Naive thymus-derived CD4-positive, alpha-beta T cell (primary cell): ENCODE measurements around the gene SLFNL1. TPM values are rescaled to one million over a fixed set of nuclear protein-coding genes. Genes with fewer than 3 reads are reported as not detected.

Source experiments
- ATAC-seq: fragments of 150-1000 bp; cut with Tn5 transposase; 2 replicates; pipeline ENCODE4 v1.10.0; 2021; ENCODE audit warnings: mild to moderate bottlenecking, moderate library complexity
- CTCF ChIA-PET: fragments of 350-600 bp; sonication (Branson Sonifier 250); formaldehyde crosslinking; loops from one replicate; lab custom pipeline; 2021; ENCODE audit warnings: antibody characterized with exemption; lab: Charles Lee
- POLR2A ChIA-PET: fragments of 350-600 bp; sonication (Branson Sonifier 250); formaldehyde crosslinking; loops from one replicate; lab custom pipeline; 2021; ENCODE audit warnings: antibody characterized with exemption, inconsistent platforms; lab: Charles Lee
- DNase-seq, 9 donors: peaks; one replicate each; pipeline versions ENCODE4 v3.0.0 to v3.0.0-alpha.2; 2020 to 2022; ENCODE audit warnings: mixed read lengths in 1 of 9
- H3K27ac ChIP-seq: one replicate; pipeline ENCODE4 v1.7.0; 2013; ENCODE audit warnings: mild to moderate bottlenecking, low read depth, low read length, moderate library complexity
- H3K27me3 ChIP-seq, 2 donors: one replicate each; pipeline ENCODE4 v1.7.0; 2013; ENCODE audit warnings: low read length in 2 of 2, mild to moderate bottlenecking in 2 of 2, moderate library complexity in 2 of 2; ENCODE audit not compliant: control insufficient read depth in 2 of 2, insufficient read depth in 2 of 2
- H3K36me3 ChIP-seq, 3 experiments: 1 replicate in 2 of 3; 2 replicates in 1 of 3; pipeline ENCODE4 v1.7.0; 2013; ENCODE audit warnings: low read length in 3 of 3, mild to moderate bottlenecking in 3 of 3, moderate library complexity in 1 of 3; ENCODE audit not compliant: insufficient read depth in 3 of 3, control insufficient read depth in 2 of 3
- H3K4me1 ChIP-seq, 2 donors: one replicate each; pipeline ENCODE4 v1.7.0; 2013; ENCODE audit warnings: low read length in 2 of 2, mild to moderate bottlenecking in 2 of 2, moderate library complexity in 1 of 2; ENCODE audit not compliant: control insufficient read depth in 2 of 2, insufficient read depth in 2 of 2
- H3K4me3 ChIP-seq: 2 replicates; pipeline ENCODE4 v1.7.0; 2013; ENCODE audit warnings: mild to moderate bottlenecking, low read length
- H3K9me3 ChIP-seq, 3 experiments: 1 replicate in 2 of 3; 2 replicates in 1 of 3; pipeline ENCODE4 v1.7.0; 2013; ENCODE audit warnings: low read length in 3 of 3; ENCODE audit not compliant: control insufficient read depth in 2 of 3
- H3K27ac Mint-ChIP-seq, 9 donors: one replicate each; pipeline ENCODE4 v1.8.0; 2020 to 2022; ENCODE audit warnings: mixed read lengths in 9 of 9, mild to moderate bottlenecking in 8 of 9, moderate library complexity in 5 of 9, inconsistent platforms in 2 of 9
- H3K27me3 Mint-ChIP-seq, 5 donors: one replicate each; pipeline ENCODE4 v1.8.0; 2021 to 2022; ENCODE audit warnings: mixed read lengths in 5 of 5, mild to moderate bottlenecking in 1 of 5
- H3K36me3 Mint-ChIP-seq, 5 donors: one replicate each; pipeline ENCODE4 v1.8.0; 2020 to 2022; ENCODE audit warnings: mixed read lengths in 5 of 5, mild to moderate bottlenecking in 3 of 5, inconsistent platforms in 1 of 5
- H3K4me1 Mint-ChIP-seq, 7 donors: one replicate each; pipeline ENCODE4 v1.8.0; 2020 to 2022; ENCODE audit warnings: mixed read lengths in 7 of 7, mild to moderate bottlenecking in 3 of 7, inconsistent platforms in 1 of 7
- H3K4me3 Mint-ChIP-seq, 10 donors: one replicate each; pipeline ENCODE4 v1.8.0; 2020 to 2022; ENCODE audit warnings: mild to moderate bottlenecking in 10 of 10, mixed read lengths in 10 of 10, moderate library complexity in 6 of 10, inconsistent platforms in 2 of 10
- H3K9me3 Mint-ChIP-seq, 11 donors: one replicate each; pipeline ENCODE4 v1.8.0; 2020 to 2022; ENCODE audit warnings: mixed read lengths in 11 of 11, mild to moderate bottlenecking in 4 of 11, inconsistent platforms in 1 of 11, moderate library complexity in 1 of 11
- intact Hi-C, 2 donors: fragments of 100-400 bp; cut with micrococcal nuclease; formaldehyde crosslinking; loops; one replicate each; pipeline ENCODE4 v1.15.1; 2023
- polyA plus RNA-seq, 2 donors: library from polyadenylated mRNA; unstranded; fragments of 300-500 nt; fragmentation: Illumina TruSeq; gene quantifications; one replicate each; pipeline ENCODE4 v1.2.3, GENCODE V29; 2021
- total RNA-seq, 6 experiments: library from RNA in 5 of 6; stranded (reverse) in 5 of 6; gene quantifications; 1 replicate in 5 of 6; 2 replicates in 1 of 6; pipeline ENCODE4 v1.2.3 and lab custom pipeline; 2021 to 2026

The SLFNL1 gene
- total and polyA plus RNA-seq, 7 experiments from 2014 or later = 0.19 to 1.1 (median 0.29) TPM

GRCh38 chr1:41009466-41009865, 12.1 kb downstream of the SLFNL1 start:
- intact Hi-C loops = loop anchor here in 1 of 2 donors (10.0 kb wide), 1 partner anchor 235 kb away; no protein-coding TSS in a partner anchor
- peaks cover under 1 to 9% (median 6%) of the 10 kb centered on the region in 7 donors for H3K4me1 Mint-ChIP-seq

GRCh38 chr1:41006942-41007865, 14.3 kb downstream of the SLFNL1 start:
- no peak overlapping the region for H3K27ac Mint-ChIP-seq
- CTCF ChIA-PET = no interaction called here

More at GRCh38 chr1:41009466-41009865, 12.1 kb downstream of the SLFNL1 start:
- POLR2A ChIA-PET = no interaction called here
- Mint-ChIP-seq H3K27me3 (no peaks in the 10 kb centered on the region), H3K27ac (peak overlapping the region in 1 of 9 donors; percentile 7), H3K9me3 (no peaks in the 10 kb centered on the region), H3K4me3 (no peak overlapping the region), H3K36me3 (peaks cover 15 to 63% (median 29%) of the 10 kb centered on the region in 5 donors)
- H3K9me3 ChIP-seq = no peaks in the 10 kb centered on the region
- H3K4me1 ChIP-seq = no peaks in the 10 kb centered on the region
- ATAC-seq = no peak
- no peak for DNase-seq
- H3K27me3 ChIP-seq = no peaks in the 10 kb centered on the region
- peaks cover 16 to 82% (median 21%) of the 10 kb centered on the region in 3 experiments for H3K36me3 ChIP-seq
- H3K27ac ChIP-seq = no peak overlapping the region
- CTCF ChIA-PET = no interaction called here
- no peak overlapping the region for H3K4me3 ChIP-seq

GRCh38 chr1:41005876-41006275, 15.6 kb downstream of the SLFNL1 start:
- Mint-ChIP-seq H3K27ac (no peak overlapping the region), H3K36me3 (peaks cover 14 to 62% (median 24%) of the 10 kb centered on the region in 5 donors), H3K27me3 (no peaks in the 10 kb centered on the region), H3K9me3 (no peaks in the 10 kb centered on the region), H3K4me1 (peaks cover 12 to 26% (median 22%) of the 10 kb centered on the region in 7 donors), H3K4me3 (no peak overlapping the region)
- CTCF ChIA-PET = interaction anchor here (1.5 kb wide), 1 partner anchor 233 kb away, joined by 5 read pairs; no protein-coding TSS in a partner anchor
- H3K4me1 ChIP-seq = peaks cover 9 to 12% of the 10 kb centered on the region in 2 donors
- H3K4me3 ChIP-seq = no peak overlapping the region
- no peaks in the 10 kb centered on the region for H3K9me3 ChIP-seq
- H3K27me3 ChIP-seq = no peaks in the 10 kb centered on the region
- POLR2A ChIA-PET = no interaction called here
- DNase-seq (no peak), ATAC-seq (no peak)
- H3K27ac ChIP-seq = no peak overlapping the region
- H3K36me3 ChIP-seq = peaks cover 16 to 65% (median 21%) of the 10 kb centered on the region in 3 experiments
- intact Hi-C loops = loop anchor here in 1 of 2 donors (10.0 kb wide), 1 partner anchor 231 kb away; no protein-coding TSS in a partner anchor

More at GRCh38 chr1:41006942-41007865, 14.3 kb downstream of the SLFNL1 start:
- DNase-seq = no peak
- Histone ChIP-seq H3K4me3 (no peak overlapping the region), H3K36me3 (peaks cover 16 to 70% (median 21%) of the 10 kb centered on the region in 3 experiments), H3K9me3 (no peaks in the 10 kb centered on the region), H3K27me3 (no peaks in the 10 kb centered on the region), H3K4me1 (peaks cover 9 to 12% of the 10 kb centered on the region in 2 donors), H3K27ac (no peak overlapping the region)
- H3K4me3 Mint-ChIP-seq = no peak overlapping the region
- POLR2A ChIA-PET = no interaction called here
- peaks cover 12 to 60% (median 29%) of the 10 kb centered on the region in 5 donors for H3K36me3 Mint-ChIP-seq
- H3K9me3 Mint-ChIP-seq = no peaks in the 10 kb centered on the region
- H3K4me1 Mint-ChIP-seq = peaks cover 12 to 21% (median 18%) of the 10 kb centered on the region in 7 donors
- intact Hi-C loops = loop anchor here in 1 of 2 donors (10.0 kb wide), 1 partner anchor 232 kb away; no protein-coding TSS in a partner anchor
- no peaks in the 10 kb centered on the region for H3K27me3 Mint-ChIP-seq
- no peak for ATAC-seq

- peak overlapping the region in 7 of 10 donors; percentile 17 to 59 (median 36) for H3K4me3 Mint-ChIP-seq
Measured at GRCh38 chr1:41003640-41004220, 17.8 kb downstream of the SLFNL1 start.

GRCh38 chr1:41003127-41003639, 18.3 kb downstream of the SLFNL1 start:
- POLR2A ChIA-PET = interaction anchor here (0.9 to 2.0 kb wide), 2 partner anchors 18 to 24 kb away, joined by 4 to 14 read pairs; partner anchors contain the start of gene CTPS1
- peaks cover 15 to 58% (median 30%) of the 10 kb centered on the region in 5 donors for H3K36me3 Mint-ChIP-seq
- Histone ChIP-seq H3K27me3 (no peaks in the 10 kb centered on the region), H3K27ac (peak overlapping the region; percentile 5), H3K4me1 (peaks cover 9 to 12% of the 10 kb centered on the region in 2 donors), H3K9me3 (no peaks in the 10 kb centered on the region), H3K36me3 (peaks cover 10 to 56% (median 11%) of the 10 kb centered on the region in 3 experiments), H3K4me3 (no peak overlapping the region)
- H3K4me3 Mint-ChIP-seq = peak overlapping the region in 8 of 10 donors; percentile 12 to 59 (median 32)
- CTCF ChIA-PET = interaction anchor here (0.6 to 1.5 kb wide), 12 partner anchors 8 to 1766 kb away, joined by 3 to 5 read pairs (median 4); partner anchors contain the start of gene CTPS1
- H3K27me3 Mint-ChIP-seq = no peaks in the 10 kb centered on the region
- peak overlapping the region in 8 of 9 donors; percentile 22 to 79 (median 60) for H3K27ac Mint-ChIP-seq
- DNase-seq (no peak), ATAC-seq (no peak)
- no peaks in the 10 kb centered on the region for H3K9me3 Mint-ChIP-seq
- intact Hi-C loops = loop anchor here (1.0 to 10.0 kb wide), 6 partner anchors 22 to 391 kb away; partner anchors contain the start of genes CITED4 (in 1 of the 2) and CTPS1 (in 1 of the 2)
- H3K4me1 Mint-ChIP-seq = peaks cover 12 to 26% (median 22%) of the 10 kb centered on the region in 7 donors

More at GRCh38 chr1:41003640-41004220, 17.8 kb downstream of the SLFNL1 start:
- POLR2A ChIA-PET = interaction anchor here (0.9 to 2.0 kb wide), 2 partner anchors 18 to 24 kb away, joined by 4 to 14 read pairs; partner anchors contain the start of gene CTPS1
- ATAC-seq = peak; percentile 99
- H3K4me1 Mint-ChIP-seq = peaks cover 12 to 26% (median 22%) of the 10 kb centered on the region in 7 donors
- peaks cover 15 to 57% (median 16%) of the 10 kb centered on the region in 3 experiments for H3K36me3 ChIP-seq
- H3K9me3 Mint-ChIP-seq = no peaks in the 10 kb centered on the region
- no peaks in the 10 kb centered on the region for H3K27me3 ChIP-seq
- intact Hi-C loops = loop anchor here (1.0 to 10.0 kb wide), 6 partner anchors 23 to 391 kb away; partner anchors contain the start of genes CITED4 (in 1 of the 2) and CTPS1 (in 1 of the 2)
- peaks cover 15 to 59% (median 31%) of the 10 kb centered on the region in 5 donors for H3K36me3 Mint-ChIP-seq
- peak overlapping the region; percentile 5 for H3K27ac ChIP-seq
- peak; percentile 52 to 90 (median 85) for DNase-seq
- H3K27ac Mint-ChIP-seq = peak overlapping the region in 8 of 9 donors; percentile 22 to 79 (median 60)
- H3K9me3 ChIP-seq = no peaks in the 10 kb centered on the region
- CTCF ChIA-PET = interaction anchor here (0.6 to 1.5 kb wide), 12 partner anchors 9 to 1766 kb away, joined by 3 to 5 read pairs (median 4); partner anchors contain the start of gene CTPS1
- H3K4me1 ChIP-seq = peaks cover 9 to 12% of the 10 kb centered on the region in 2 donors
- H3K27me3 Mint-ChIP-seq = no peaks in the 10 kb centered on the region
- no peak overlapping the region for H3K4me3 ChIP-seq
